Measurements from ENCODE around the gene CAPN15. TPM values are rescaled to one million over a fixed set of nuclear protein-coding genes. Genes with fewer than 3 reads are reported as not detected.

CAPN15 gene
- total and polyA plus RNA-seq, 8 donors = 25.4 to 75.7 (median 40.3) TPM

GRCh38 chr16:589658-590187, 62.2 kb downstream of the CAPN15 start, which contains the start of gene RAB40C:
TSS of gene RAB40C (plus strand) at chr16:590066. CDS start at chr16:590292, 226 bp downstream.
- Histone ChIP-seq H3K9me3 (no peaks in the 10 kb centered on the region), H3K4me3 (peak within 1 kb of the TSS; percentile 65 to 86 (median 77)), H3K27me3 (no peaks in the 10 kb centered on the region), H3K27ac (peak within 1 kb of the TSS; percentile 96 to 98 (median 97)), H3K4me1 (peaks cover 37 to 50% (median 49%) of the 10 kb centered on the region in 3 donors), H3K36me3 (no peaks in the 10 kb centered on the region)
- FAIRE-seq = no peak
- peak in 1 of 4 donors; percentile 6 for TF ChIP-seq CTCF (IDR thresholded peaks at IDR 0.05)
- WGBS, 2 donors = 0 to 1% methylated on average over 27 to 67 of the region's 67 CpGs
- DNase-seq = peak; percentile 98 to 100 (median 99)
- intact Hi-C loops (cut with DNase I) = no loop called here
- ATAC-seq = peak; percentile 75 to 87 (median 79)

GRCh38 chr16:590188-590814, 62.8 kb downstream of the CAPN15 start:
- peak overlapping the region; percentile 43 to 69 (median 65) for H3K4me3 ChIP-seq
- 0 to 1% methylated on average over 57 to 71 of the region's 71 CpGs for WGBS, 2 donors
- no peaks in the 10 kb centered on the region for H3K9me3 ChIP-seq
- no peak for TF ChIP-seq CTCF (IDR thresholded peaks at IDR 0.05)
- peaks cover 43 to 55% (median 54%) of the 10 kb centered on the region in 3 donors for H3K4me1 ChIP-seq
- FAIRE-seq (no peak), ATAC-seq (no peak), DNase-seq (peak in 4 of 6 donors; percentile 52 to 92 (median 80))
- H3K27ac ChIP-seq = peak overlapping the region; percentile 72 to 97 (median 90)
- H3K36me3 ChIP-seq = no peaks in the 10 kb centered on the region
- H3K27me3 ChIP-seq = no peaks in the 10 kb centered on the region
- intact Hi-C loops (cut with DNase I) = no loop called here

GRCh38 chr16:590815-591200, 63.3 kb downstream of the CAPN15 start:
- H3K9me3 ChIP-seq = no peaks in the 10 kb centered on the region
- H3K27ac ChIP-seq = peak overlapping the region; percentile 72 to 98 (median 97)
- 20 to 24% methylated on average over 10 of the region's 10 CpGs for WGBS, 2 donors
- no peaks in the 10 kb centered on the region for H3K36me3 ChIP-seq
- H3K27me3 ChIP-seq = no peaks in the 10 kb centered on the region
- peak overlapping the region; percentile 43 to 69 (median 65) for H3K4me3 ChIP-seq
- peaks cover 47 to 60% (median 56%) of the 10 kb centered on the region in 3 donors for H3K4me1 ChIP-seq
- ATAC-seq (no peak), DNase-seq (no peak), FAIRE-seq (no peak)
- TF ChIP-seq CTCF (IDR thresholded peaks at IDR 0.05) = no peak
- intact Hi-C loops (cut with DNase I) = no loop called here

GRCh38 chr16:591231-591630, 63.7 kb downstream of the CAPN15 start:
- intact Hi-C loops (cut with DNase I) = no loop called here
- ATAC-seq (no peak), DNase-seq (peak in 4 of 6 donors; percentile 15 to 55 (median 24)), FAIRE-seq (no peak)
- Histone ChIP-seq H3K27ac (peak overlapping the region in 3 of 4 donors; percentile 97 to 98 (median 97)), H3K9me3 (no peaks in the 10 kb centered on the region), H3K36me3 (no peaks in the 10 kb centered on the region), H3K4me3 (peak overlapping the region in 3 of 4 donors; percentile 43 to 65 (median 65)), H3K27me3 (no peaks in the 10 kb centered on the region), H3K4me1 (peaks cover 51 to 65% (median 60%) of the 10 kb centered on the region in 3 donors)
- 31 to 50% methylated on average over 8 of the region's 8 CpGs for WGBS, 2 donors
- no peak for TF ChIP-seq CTCF (IDR thresholded peaks at IDR 0.05)

Measured in pancreas (tissue), 10 donors.